HG03571 (cell line): ENCODE data around the gene TRDN.
"Not testable (repeated sequence)": the region's sequence is repeated elsewhere in the genome, so short reads cannot be mapped to it uniquely, and the experiment has no call there.

Source experiments
- ATAC-seq: cut with Tn5 transposase; IDR thresholded peaks from one replicate; pipeline ENCODE4 v1.9.1; 2021; ENCODE audit not compliant: unreplicated experiment

TRDN gene

GRCh38 chr6:123316733-123317323 is 319.9 kb downstream of the TRDN start:
- no peak for ATAC-seq

- ATAC-seq: not testable (repeated sequence)
These were observed 322.3 kb downstream of the TRDN start for GRCh38 chr6:123314459-123314858.

GRCh38 chr6:123309130-123309529 is 327.6 kb downstream of the TRDN start:
- no peak for ATAC-seq

GRCh38 chr6:123306334-123306733 is 330.4 kb downstream of the TRDN start:
- no peak for ATAC-seq

GRCh38 chr6:123295672-123296071 is 341.1 kb downstream of the TRDN start:
- no peak for ATAC-seq

GRCh38 chr6:123295181-123295580 is 341.6 kb downstream of the TRDN start:
- ATAC-seq: no peak

GRCh38 chr6:123288649-123289048 is 348.1 kb downstream of the TRDN start:
- ATAC-seq: no peak

- no peak for ATAC-seq
These were observed 360.2 kb downstream of the TRDN start for GRCh38 chr6:123276546-123276980.

- ATAC-seq: no peak
These were observed 372.8 kb downstream of the TRDN start for GRCh38 chr6:123263981-123264380.

- ATAC-seq: no peak
These were observed 396.1 kb downstream of the TRDN start for GRCh38 chr6:123240626-123241025.

- ATAC-seq: no peak
These were observed 403.4 kb downstream of the TRDN start for GRCh38 chr6:123233336-123233735.

GRCh38 chr6:123227789-123228188 is 409.0 kb downstream of the TRDN start:
- not testable (repeated sequence) for ATAC-seq

GRCh38 chr6:123226398-123226797 is 410.4 kb downstream of the TRDN start:
- no peak for ATAC-seq

- no peak for ATAC-seq
These were observed 412.7 kb downstream of the TRDN start for GRCh38 chr6:123224077-123224476.

- no peak for ATAC-seq
These were observed 413.3 kb downstream of the TRDN start for GRCh38 chr6:123223461-123223860.

- ATAC-seq: no peak
These were observed 421.5 kb downstream of the TRDN start for GRCh38 chr6:123215211-123215610.

GRCh38 chr6:123214433-123214832 is 422.3 kb downstream of the TRDN start:
- no peak for ATAC-seq

- no peak for ATAC-seq
These were observed 422.8 kb downstream of the TRDN start for GRCh38 chr6:123213921-123214320.

- no peak for ATAC-seq
These were observed 424.8 kb downstream of the TRDN start for GRCh38 chr6:123211777-123212545.

- ATAC-seq: no peak
These were observed 426.1 kb downstream of the TRDN start for GRCh38 chr6:123210645-123211044.

- ATAC-seq: no peak
These were observed 428.7 kb downstream of the TRDN start for GRCh38 chr6:123207967-123208510.

- ATAC-seq: no peak
These were observed 432.8 kb downstream of the TRDN start for GRCh38 chr6:123203928-123204327.
